ENCODE data around the gene TRPC4AP.

The TRPC4AP gene

GRCh38 chr20:35018590-35019371 is 73.8 kb downstream of the TRPC4AP start:
- no peak for DNase-seq
- H3K9me3 ChIP-seq = no peaks in the 10 kb centered on the region
- peaks cover 10% of the 10 kb centered on the region; the same call in 1 of the 2 replicates for H3K4me1 ChIP-seq
- no peak for TF ChIP-seq CTCF (IDR thresholded peaks at IDR 0.05; ENCODE audit: low read depth, low read length)
- no peaks in the 10 kb centered on the region for H3K27me3 ChIP-seq
- peaks cover 25% of the 10 kb centered on the region for H3K36me3 ChIP-seq
- no peak overlapping the region for H3K4me3 ChIP-seq (ENCODE audit: low read depth, low read length)

- H3K4me1 ChIP-seq = peaks cover 10% of the 10 kb centered on the region; the same call in 1 of the 2 replicates
These were observed 75.3 kb downstream of the TRPC4AP start for GRCh38 chr20:35017099-35017835.

GRCh38 chr20:35015863-35016193 is 76.8 kb downstream of the TRPC4AP start:
- Histone ChIP-seq H3K36me3 (peaks cover 51% of the 10 kb centered on the region), H3K4me3 (ENCODE audit: low read depth, low read length) (no peak overlapping the region), H3K4me1 (peaks cover 10% of the 10 kb centered on the region; the same call in 1 of the 2 replicates), H3K27me3 (no peaks in the 10 kb centered on the region), H3K9me3 (no peaks in the 10 kb centered on the region)
- TF ChIP-seq CTCF (IDR thresholded peaks at IDR 0.05; ENCODE audit: low read depth, low read length) = no peak
- DNase-seq = no peak

More at GRCh38 chr20:35017099-35017835, 75.3 kb downstream of the TRPC4AP start:
- no peak overlapping the region for H3K4me3 ChIP-seq (ENCODE audit: low read depth, low read length)
- H3K36me3 ChIP-seq = peaks cover 39% of the 10 kb centered on the region
- no peak for TF ChIP-seq CTCF (IDR thresholded peaks at IDR 0.05; ENCODE audit: low read depth, low read length)
- no peak for DNase-seq
- H3K27me3 ChIP-seq = no peaks in the 10 kb centered on the region
- no peaks in the 10 kb centered on the region for H3K9me3 ChIP-seq

- H3K4me1 ChIP-seq = peaks cover 10% of the 10 kb centered on the region; the same call in 1 of the 2 replicates
These were observed 78.1 kb downstream of the TRPC4AP start for GRCh38 chr20:35014537-35014936.

GRCh38 chr20:35013421-35014411 is 78.9 kb downstream of the TRPC4AP start:
- DNase-seq = no peak
- H3K9me3 ChIP-seq = no peaks in the 10 kb centered on the region
- peaks cover 60% of the 10 kb centered on the region for H3K36me3 ChIP-seq
- no peak overlapping the region for H3K4me3 ChIP-seq (ENCODE audit: low read depth, low read length)
- no peak for TF ChIP-seq CTCF (IDR thresholded peaks at IDR 0.05; ENCODE audit: low read depth, low read length)
- H3K27me3 ChIP-seq = no peaks in the 10 kb centered on the region
- peaks cover 10% of the 10 kb centered on the region; the same call in 1 of the 2 replicates for H3K4me1 ChIP-seq

More at GRCh38 chr20:35014537-35014936, 78.1 kb downstream of the TRPC4AP start:
- Histone ChIP-seq H3K27me3 (no peaks in the 10 kb centered on the region), H3K36me3 (peaks cover 52% of the 10 kb centered on the region), H3K9me3 (no peaks in the 10 kb centered on the region), H3K4me3 (ENCODE audit: low read depth, low read length) (no peak overlapping the region)
- DNase-seq = no peak
- no peak for TF ChIP-seq CTCF (IDR thresholded peaks at IDR 0.05; ENCODE audit: low read depth, low read length)

Data from BE2C (cell line).